HepG2 (cell line): ENCODE data around the gene HOXA11.

Experiments used
- CREB1 ChIP-seq, 2 experiments: fragments of 450-650 bp in 1 of 2; IDR thresholded peaks; 2 replicates each; pipeline ENCODE4 v1.6.1; 2016 to 2017; ENCODE audit warnings: control low read depth in 1 of 2, mild to moderate bottlenecking in 1 of 2, missing compliant biosample characterization in 1 of 2, missing genetic modification characterization in 1 of 2
- CTCF ChIP-seq: sonication (generic); formaldehyde crosslinking; IDR thresholded peaks from 2 replicates; pipeline ENCODE4 v1.5.0; 2020; ENCODE audit warnings: mild to moderate bottlenecking, missing genetic modification reagents, moderate library complexity
- EZH2 ChIP-seq: conservative IDR thresholded peaks from 2 replicates; pipeline ENCODE4 v1.6.1; 2012; ENCODE audit warnings: mild to moderate bottlenecking, low read depth, low read length, moderate library complexity
- JUN ChIP-seq: sonication (generic); formaldehyde crosslinking; IDR thresholded peaks from 2 replicates; pipeline ENCODE4 v1.4.0; 2020; ENCODE audit warnings: mild to moderate bottlenecking, missing genetic modification reagents
- MYC ChIP-seq: sonication (generic); formaldehyde crosslinking; IDR thresholded peaks from 2 replicates; pipeline ENCODE4 v1.9.0; 2021; ENCODE audit warnings: missing genetic modification reagents, borderline replicate concordance
- NR2F6 ChIP-seq, 2 experiments: IDR thresholded peaks; 2 replicates each; pipeline ENCODE4 v1.6.1; 2016; ENCODE audit warnings: antibody characterized with exemption in 1 of 2, mild to moderate bottlenecking in 1 of 2
- SIN3A ChIP-seq: IDR thresholded peaks from 2 replicates; pipeline ENCODE4 v1.6.1; 2011; ENCODE audit warnings: low read depth, mild to moderate bottlenecking, control low read depth, low read length, borderline replicate concordance
- SIX4 ChIP-seq: sonication (generic); formaldehyde crosslinking; IDR thresholded peaks from 2 replicates; pipeline ENCODE4 v1.4.0; 2020; ENCODE audit warnings: missing genetic modification reagents
- SOX6 ChIP-seq, 2 experiments: fragments of 450-650 bp in 1 of 2; sonication (generic) in 1 of 2; formaldehyde crosslinking in 1 of 2; IDR thresholded peaks; 2 replicates each; pipeline versions ENCODE4 v1.4.0 to v1.6.1; 2017 to 2020; ENCODE audit warnings: antibody characterized with exemption in 1 of 2, mild to moderate bottlenecking in 1 of 2, missing genetic modification reagents in 1 of 2
- TCF7L2 ChIP-seq: IDR thresholded peaks from 2 replicates; pipeline ENCODE4 v1.6.1; 2011; ENCODE audit warnings: mild to moderate bottlenecking, low read depth, low read length, moderate library complexity
- ZC3H4 ChIP-seq: sonication (generic); formaldehyde crosslinking; IDR thresholded peaks from 2 replicates; pipeline ENCODE4 v1.4.0; 2020; ENCODE audit warnings: missing genetic modification reagents, borderline replicate concordance
- ZNF329 ChIP-seq: sonication (generic); formaldehyde crosslinking; IDR thresholded peaks from 2 replicates; pipeline ENCODE4 v1.9.0; 2021; ENCODE audit warnings: low read depth, mild to moderate bottlenecking, missing genetic modification reagents
- ZSCAN21 ChIP-seq: sonication (generic); formaldehyde crosslinking; IDR thresholded peaks from 2 replicates; pipeline ENCODE4 v1.8.0; 2022; ENCODE audit warnings: mild to moderate bottlenecking, missing genetic modification reagents, moderate library complexity, borderline replicate concordance

- no peak for TF ChIP-seq NR2F6 (IDR thresholded peaks at IDR 0.05)
- TF ChIP-seq NR2F6 (CRISPR knock-in tag; IDR thresholded peaks at IDR 0.05), result no peak
- no peak for TF ChIP-seq SIX4
- TF ChIP-seq SIN3A, result no peak
- TF ChIP-seq JUN (CRISPR knock-in tag), result no peak
- no peak for TF ChIP-seq ZC3H4 (CRISPR knock-in tag)
- TF ChIP-seq CREB1 (IDR thresholded peaks at IDR 0.05), result no peak
- TF ChIP-seq CREB1 (CRISPR knock-in tag; IDR thresholded peaks at IDR 0.05), result no peak
- TF ChIP-seq CTCF, result no peak
- TF ChIP-seq EZH2, result peak; percentile 55; the same call in 1 of the 2 replicates
- no peak for TF ChIP-seq SOX6 (IDR thresholded peaks at IDR 0.05)
- TF ChIP-seq SOX6 (CRISPR knock-in tag; IDR thresholded peaks at IDR 0.05), result no peak
- no peak for TF ChIP-seq MYC
- no peak for TF ChIP-seq ZSCAN21 (CRISPR knock-in tag)
- TF ChIP-seq TCF7L2, result no peak
- no peak for TF ChIP-seq ZNF329 (CRISPR knock-in tag)
Measured at GRCh38 chr7:27171637-27172314, 13.3 kb downstream of the HOXA11 start.
